CD4-positive, alpha-beta T cell treated with Interleukin-2 at 100 ng/mL for 4 hours (primary cell): ENCODE results near the gene ZNF865.

Source experiments
- DNase-seq: peaks from one replicate; pipeline ENCODE4 v3.0.0-alpha.2; 2020; ENCODE audit warnings: low spot score

ZNF865 gene

GRCh38 chr19:55586976-55587668, 18.3 kb upstream of the ZNF865 start:
- peak; percentile 94 for DNase-seq

GRCh38 chr19:55588738-55589137, 16.7 kb upstream of the ZNF865 start:
- no peak for DNase-seq

GRCh38 chr19:55590109-55590508, 15.3 kb upstream of the ZNF865 start:
- no peak for DNase-seq

- no peak for DNase-seq
These were observed 14.8 kb upstream of the ZNF865 start for GRCh38 chr19:55590617-55591016.

- no peak for DNase-seq
These were observed 13.9 kb upstream of the ZNF865 start for GRCh38 chr19:55591555-55591954.

- no peak for DNase-seq
These were observed 12.9 kb upstream of the ZNF865 start for GRCh38 chr19:55592391-55593090.

- no peak for DNase-seq
These were observed 12.2 kb upstream of the ZNF865 start for GRCh38 chr19:55593096-55593772.

- DNase-seq, result no peak
These were observed 10.4 kb upstream of the ZNF865 start for GRCh38 chr19:55594996-55595545.

GRCh38 chr19:55596304-55596703, 9.1 kb upstream of the ZNF865 start:
- no peak for DNase-seq

GRCh38 chr19:55597501-55597921, 7.9 kb upstream of the ZNF865 start:
- DNase-seq, result no peak

- no peak for DNase-seq
These were observed 7.4 kb upstream of the ZNF865 start for GRCh38 chr19:55598034-55598433.

- peak; percentile 91 for DNase-seq
These were observed 6.6 kb upstream of the ZNF865 start for GRCh38 chr19:55598719-55599467.

- peak; percentile 99 for DNase-seq
These were observed 6.0 kb upstream of the ZNF865 start, which contains the start of gene FIZ1 for GRCh38 chr19:55599468-55599841. Gene FIZ1, minus strand, starts transcription at chr19:55599517. Its CDS starts 1,652 bp downstream, at chr19:55597865.

GRCh38 chr19:55599842-55600661, 5.4 kb upstream of the ZNF865 start, which contains the start of gene ZNF524:
Gene ZNF524, plus strand, starts transcription at chr19:55600288. Its CDS starts 1,825 bp downstream, at chr19:55602113.
- DNase-seq, result peak; percentile 87

- DNase-seq, result no peak
These were observed 4.8 kb upstream of the ZNF865 start for GRCh38 chr19:55600662-55601028.

- no peak for DNase-seq
These were observed 4.4 kb upstream of the ZNF865 start for GRCh38 chr19:55601084-55601483.

- no peak for DNase-seq
These were observed 3.1 kb upstream of the ZNF865 start for GRCh38 chr19:55602104-55603001.

- DNase-seq, result no peak
These were observed 2.3 kb upstream of the ZNF865 start for GRCh38 chr19:55603115-55603514.

GRCh38 chr19:55603581-55604292, 1.7 kb upstream of the ZNF865 start:
- no peak for DNase-seq
